Fibroblast of lung (primary cell): Measurements from ENCODE around the gene CHKA.

Experiments
- CTCF ChIP-seq, 2 donors: IDR thresholded peaks in 1 of 2; conservative IDR thresholded peaks in 1 of 2; 1 replicate in 1 of 2; 2 replicates in 1 of 2; pipeline ENCODE4 v1.5.1; 2011 to 2012; ENCODE audit warnings: low read length in 2 of 2, control low read depth in 1 of 2, inconsistent platforms in 1 of 2, low read depth in 1 of 2, mild to moderate bottlenecking in 1 of 2
- EZH2 ChIP-seq: IDR thresholded peaks from 2 replicates; pipeline ENCODE4 v1.5.1; 2012; ENCODE audit warnings: low read length, control low read depth, mild to moderate bottlenecking; ENCODE audit errors: missing control alignments

GRCh38 chr11:68043029-68043348 is 78.2 kb downstream of the CHKA start:
- TF ChIP-seq CTCF (conservative IDR thresholded peaks at IDR 0.05 in 1 of 2, IDR thresholded peaks at IDR 0.05 in 1 of 2; ENCODE audit: low read depth in 1 of 2, low read length in 2 of 2), result no peak
- no peak for TF ChIP-seq EZH2
